ENCODE measurements around the gene TMED7.
A peak's percentile ranks its signal among the peaks of the same experiment; 100 is the strongest.
"Not testable (repeated sequence)": the region's sequence is repeated elsewhere in the genome, so short reads cannot be mapped to it uniquely, and the experiment has no call there.

TMED7 gene

GRCh38 chr5:115625579-115626444 lies at the start of gene TMED7:
Gene TMED7, minus strand, starts transcription at chr5:115626036. Its CDS starts 244 bp downstream, at chr5:115625792.
- Histone ChIP-seq H3K27ac (ENCODE audit: low read depth, low read length) (peak within 1 kb of the TSS; percentile 85), H3K4me3 (ENCODE audit: low read depth, low read length) (peak within 1 kb of the TSS; percentile 94), H3K36me3 (ENCODE audit: control insufficient read depth, insufficient read depth, low read length) (peaks cover 5% of the 10 kb centered on the region; the same call in 1 of the 2 replicates), H3K4me1 (ENCODE audit: control insufficient read depth, insufficient read depth, low read length) (peaks cover 19% of the 10 kb centered on the region), H3K27me3 (ENCODE audit: control insufficient read depth, insufficient read depth, low read length) (no peaks in the 10 kb centered on the region), H3K9me3 (ENCODE audit: control insufficient read depth, insufficient read depth, low read depth, low read length) (no peaks in the 10 kb centered on the region), H3K9ac (ENCODE audit: low read length) (peak within 1 kb of the TSS; percentile 97)

DNA sequence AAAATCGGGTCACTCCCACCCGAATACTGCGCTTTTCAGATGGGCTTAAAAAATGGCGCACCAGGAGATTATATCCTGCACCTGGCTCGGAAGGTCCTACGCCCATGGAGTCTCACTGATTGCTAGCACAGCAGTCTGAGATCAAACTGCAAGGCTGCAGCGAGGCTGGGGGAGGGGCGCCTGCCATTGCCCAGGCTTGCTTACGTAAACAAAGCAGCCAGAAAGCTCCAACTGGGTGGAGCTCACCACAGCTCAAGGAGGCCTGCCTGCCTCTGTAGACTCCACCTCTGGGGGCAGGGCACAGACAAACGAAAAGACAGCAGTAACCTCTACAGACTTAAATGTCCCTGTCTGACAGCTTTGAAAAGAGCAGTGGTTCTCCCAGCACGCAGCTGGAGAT lies 48.9 kb upstream of the TMED7 start:
- not testable (repeated sequence) for H3K27me3 ChIP-seq (ENCODE audit: control insufficient read depth, insufficient read depth, low read length); H3K4me3 ChIP-seq (ENCODE audit: low read depth, low read length); H3K36me3 ChIP-seq (ENCODE audit: control insufficient read depth, insufficient read depth, low read length); H3K4me1 ChIP-seq (ENCODE audit: control insufficient read depth, insufficient read depth, low read length); H3K27ac ChIP-seq (ENCODE audit: low read depth, low read length); H3K9ac ChIP-seq (ENCODE audit: low read length)
- H3K9me3 ChIP-seq (ENCODE audit: control insufficient read depth, insufficient read depth, low read depth, low read length): peaks cover 16% of the 10 kb centered on the region

DNA sequence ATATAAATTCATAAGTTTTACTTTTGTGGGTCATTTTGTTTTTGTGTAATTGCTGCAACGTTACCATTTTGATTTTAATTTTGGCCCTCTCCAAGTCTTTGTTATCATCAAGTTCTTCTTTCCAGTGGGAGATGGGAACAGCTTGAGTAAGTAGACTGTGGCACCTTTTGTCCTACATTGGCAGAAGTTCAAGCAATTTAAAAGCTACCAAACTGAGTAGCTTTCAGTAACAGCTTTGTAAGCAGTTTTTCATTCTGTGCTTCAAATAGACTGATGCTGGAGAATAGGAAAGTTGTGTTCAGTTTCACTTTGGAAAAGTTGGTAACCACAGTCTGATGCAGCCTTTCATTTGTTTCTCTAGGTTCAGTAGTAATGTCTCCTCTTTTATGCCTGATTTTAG lies 47.8 kb upstream of the TMED7 start:
- Histone ChIP-seq H3K27ac (ENCODE audit: low read depth, low read length) (no peak overlapping the region), H3K4me1 (ENCODE audit: control insufficient read depth, insufficient read depth, low read length) (no peaks in the 10 kb centered on the region), H3K27me3 (ENCODE audit: control insufficient read depth, insufficient read depth, low read length) (no peaks in the 10 kb centered on the region), H3K9me3 (ENCODE audit: control insufficient read depth, insufficient read depth, low read depth, low read length) (peaks cover 16% of the 10 kb centered on the region), H3K4me3 (ENCODE audit: low read depth, low read length) (no peak overlapping the region), H3K9ac (ENCODE audit: low read length) (no peak overlapping the region), H3K36me3 (ENCODE audit: control insufficient read depth, insufficient read depth, low read length) (no peaks in the 10 kb centered on the region)

- Histone ChIP-seq H3K27me3 (ENCODE audit: control insufficient read depth, insufficient read depth, low read length) (no peaks in the 10 kb centered on the region), H3K27ac (ENCODE audit: low read depth, low read length) (no peak overlapping the region), H3K9me3 (ENCODE audit: control insufficient read depth, insufficient read depth, low read depth, low read length) (peaks cover 16% of the 10 kb centered on the region), H3K4me1 (ENCODE audit: control insufficient read depth, insufficient read depth, low read length) (no peaks in the 10 kb centered on the region), H3K9ac (ENCODE audit: low read length) (no peak overlapping the region), H3K36me3 (ENCODE audit: control insufficient read depth, insufficient read depth, low read length) (no peaks in the 10 kb centered on the region), H3K4me3 (ENCODE audit: low read depth, low read length) (no peak overlapping the region)
These were observed 46.1 kb upstream of the TMED7 start for GRCh38 chr5:115671939-115672338.

GRCh38 chr5:115666023-115666422 lies 40.2 kb upstream of the TMED7 start:
- no peak overlapping the region for H3K4me3 ChIP-seq (ENCODE audit: low read depth, low read length)
- H3K36me3 ChIP-seq (ENCODE audit: control insufficient read depth, insufficient read depth, low read length): no peaks in the 10 kb centered on the region
- no peaks in the 10 kb centered on the region for H3K4me1 ChIP-seq (ENCODE audit: control insufficient read depth, insufficient read depth, low read length)
- no peaks in the 10 kb centered on the region for H3K27me3 ChIP-seq (ENCODE audit: control insufficient read depth, insufficient read depth, low read length)
- peaks cover 2% of the 10 kb centered on the region; the same call in 1 of the 2 replicates for H3K9me3 ChIP-seq (ENCODE audit: control insufficient read depth, insufficient read depth, low read depth, low read length)
- no peak overlapping the region for H3K9ac ChIP-seq (ENCODE audit: low read length)
- H3K27ac ChIP-seq (ENCODE audit: low read depth, low read length): no peak overlapping the region

GRCh38 chr5:115661563-115661962 lies 35.7 kb upstream of the TMED7 start:
- no peaks in the 10 kb centered on the region for H3K27me3 ChIP-seq (ENCODE audit: control insufficient read depth, insufficient read depth, low read length)
- H3K9me3 ChIP-seq (ENCODE audit: control insufficient read depth, insufficient read depth, low read depth, low read length): no peaks in the 10 kb centered on the region
- no peaks in the 10 kb centered on the region for H3K4me1 ChIP-seq (ENCODE audit: control insufficient read depth, insufficient read depth, low read length)
- no peak overlapping the region for H3K27ac ChIP-seq (ENCODE audit: low read depth, low read length)
- H3K4me3 ChIP-seq (ENCODE audit: low read depth, low read length): no peak overlapping the region
- no peaks in the 10 kb centered on the region for H3K36me3 ChIP-seq (ENCODE audit: control insufficient read depth, insufficient read depth, low read length)
- H3K9ac ChIP-seq (ENCODE audit: low read length): no peak overlapping the region

DNA sequence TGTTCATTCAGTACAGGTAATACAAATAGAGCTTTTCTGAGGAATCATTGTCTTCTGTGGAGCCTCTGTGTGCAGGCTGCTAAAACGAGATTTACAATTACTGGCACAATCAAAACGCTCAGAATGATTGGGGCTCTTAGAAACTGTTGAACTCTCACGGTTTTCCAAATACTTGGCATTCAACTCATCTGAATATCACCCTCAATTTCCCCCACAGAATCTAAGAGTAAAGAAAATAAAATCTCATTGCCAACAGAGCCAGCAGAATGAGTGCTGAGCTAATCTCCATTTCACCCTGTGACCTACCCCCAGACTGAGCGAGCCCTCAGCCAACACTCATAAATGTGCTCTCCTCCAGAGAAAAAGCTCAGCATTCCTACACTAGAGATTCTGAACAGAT lies 35.3 kb upstream of the TMED7 start:
- Histone ChIP-seq H3K4me1 (ENCODE audit: control insufficient read depth, insufficient read depth, low read length) (no peaks in the 10 kb centered on the region), H3K9me3 (ENCODE audit: control insufficient read depth, insufficient read depth, low read depth, low read length) (no peaks in the 10 kb centered on the region), H3K4me3 (ENCODE audit: low read depth, low read length) (no peak overlapping the region), H3K36me3 (ENCODE audit: control insufficient read depth, insufficient read depth, low read length) (no peaks in the 10 kb centered on the region), H3K27ac (ENCODE audit: low read depth, low read length) (no peak overlapping the region), H3K9ac (ENCODE audit: low read length) (no peak overlapping the region), H3K27me3 (ENCODE audit: control insufficient read depth, insufficient read depth, low read length) (no peaks in the 10 kb centered on the region)

GRCh38 chr5:115657881-115658233 lies 32.0 kb upstream of the TMED7 start:
- Histone ChIP-seq H3K27ac (ENCODE audit: low read depth, low read length) (no peak overlapping the region), H3K4me3 (ENCODE audit: low read depth, low read length) (no peak overlapping the region), H3K9me3 (ENCODE audit: control insufficient read depth, insufficient read depth, low read depth, low read length) (no peaks in the 10 kb centered on the region), H3K9ac (ENCODE audit: low read length) (no peak overlapping the region), H3K36me3 (ENCODE audit: control insufficient read depth, insufficient read depth, low read length) (no peaks in the 10 kb centered on the region), H3K27me3 (ENCODE audit: control insufficient read depth, insufficient read depth, low read length) (no peaks in the 10 kb centered on the region), H3K4me1 (ENCODE audit: control insufficient read depth, insufficient read depth, low read length) (no peaks in the 10 kb centered on the region)

DNA sequence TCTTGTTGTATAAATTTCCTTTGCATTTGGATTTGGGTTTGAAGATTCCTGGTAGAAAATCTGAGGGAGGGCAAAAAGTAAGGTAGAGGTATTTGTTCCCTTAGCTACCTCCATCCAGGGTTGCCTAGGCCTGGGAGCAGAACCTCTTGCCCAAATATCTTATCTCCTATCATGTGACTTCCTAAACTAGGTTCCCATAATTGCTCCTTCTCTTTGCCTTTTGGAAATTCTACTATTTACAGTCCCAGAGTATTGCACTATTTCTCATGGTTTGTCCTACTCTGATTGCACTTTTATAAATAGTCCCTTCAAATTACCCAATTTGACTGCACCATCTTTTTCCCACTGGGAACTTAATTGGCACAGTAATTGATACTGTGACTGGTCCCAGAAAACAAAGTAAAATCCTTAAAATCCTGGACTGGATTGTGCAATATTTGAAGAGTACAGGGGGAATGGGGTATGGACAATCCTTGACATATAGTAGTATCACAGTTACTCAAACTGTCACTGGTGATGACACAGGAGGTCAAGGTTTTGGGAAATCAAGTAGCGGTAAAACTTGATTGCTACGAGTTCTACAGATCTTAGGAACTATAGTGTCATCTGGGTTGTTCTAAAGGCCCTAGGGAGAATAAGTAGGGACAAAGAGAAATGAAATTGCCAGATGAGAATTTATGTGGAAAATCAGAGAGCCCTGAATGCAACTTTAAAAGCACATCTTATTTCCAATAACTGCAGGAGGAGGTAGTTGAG lies 31.5 kb upstream of the TMED7 start:
- Histone ChIP-seq H3K27ac (ENCODE audit: low read depth, low read length) (no peak overlapping the region), H3K36me3 (ENCODE audit: control insufficient read depth, insufficient read depth, low read length) (no peaks in the 10 kb centered on the region), H3K4me1 (ENCODE audit: control insufficient read depth, insufficient read depth, low read length) (no peaks in the 10 kb centered on the region), H3K9ac (ENCODE audit: low read length) (no peak overlapping the region), H3K9me3 (ENCODE audit: control insufficient read depth, insufficient read depth, low read depth, low read length) (no peaks in the 10 kb centered on the region), H3K27me3 (ENCODE audit: control insufficient read depth, insufficient read depth, low read length) (no peaks in the 10 kb centered on the region), H3K4me3 (ENCODE audit: low read depth, low read length) (no peak overlapping the region)

- no peak overlapping the region for H3K9ac ChIP-seq (ENCODE audit: low read length)
- no peaks in the 10 kb centered on the region for H3K4me1 ChIP-seq (ENCODE audit: control insufficient read depth, insufficient read depth, low read length)
- H3K27me3 ChIP-seq (ENCODE audit: control insufficient read depth, insufficient read depth, low read length): no peaks in the 10 kb centered on the region
- H3K9me3 ChIP-seq (ENCODE audit: control insufficient read depth, insufficient read depth, low read depth, low read length): no peaks in the 10 kb centered on the region
- H3K27ac ChIP-seq (ENCODE audit: low read depth, low read length): no peak overlapping the region
- no peaks in the 10 kb centered on the region for H3K36me3 ChIP-seq (ENCODE audit: control insufficient read depth, insufficient read depth, low read length)
- no peak overlapping the region for H3K4me3 ChIP-seq (ENCODE audit: low read depth, low read length)
These were observed 30.6 kb upstream of the TMED7 start for GRCh38 chr5:115656404-115656803.

- Histone ChIP-seq H3K4me1 (ENCODE audit: control insufficient read depth, insufficient read depth, low read length) (no peaks in the 10 kb centered on the region), H3K27me3 (ENCODE audit: control insufficient read depth, insufficient read depth, low read length) (no peaks in the 10 kb centered on the region), H3K27ac (ENCODE audit: low read depth, low read length) (no peak overlapping the region), H3K9me3 (ENCODE audit: control insufficient read depth, insufficient read depth, low read depth, low read length) (no peaks in the 10 kb centered on the region), H3K36me3 (ENCODE audit: control insufficient read depth, insufficient read depth, low read length) (no peaks in the 10 kb centered on the region), H3K4me3 (ENCODE audit: low read depth, low read length) (no peak overlapping the region), H3K9ac (ENCODE audit: low read length) (no peak overlapping the region)
These were observed 30.2 kb upstream of the TMED7 start for GRCh38 chr5:115655994-115656393.

Measured in HUES6 (cell line).